Lower leg skin (tissue), 4 donors: ENCODE data around the gene RNPEP. TPM values are rescaled to one million over a fixed set of nuclear protein-coding genes. Genes with fewer than 3 reads are reported as not detected.
A peak's percentile ranks its signal among the peaks of the same experiment; 100 is the strongest.

Experiments
- DNase-seq, 2 donors: peaks; one replicate each; pipeline ENCODE4 v3.0.0-alpha.2; 2019; ENCODE audit warnings: low spot score in 2 of 2
- H3K4me3 ChIP-seq: fragments of 200-600 bp; sonication (generic); 2 replicates; pipeline ENCODE4 v1.5.1; 2017; ENCODE audit warnings: mild to moderate bottlenecking, low read depth; ENCODE audit not compliant: poor library complexity, severe bottlenecking
- CTCF ChIP-seq, 3 donors: fragments of 450-650 bp; IDR thresholded peaks; one replicate each; pipeline ENCODE4 v1.5.1; 2016; ENCODE audit warnings: antibody characterized with exemption in 3 of 3, mild to moderate bottlenecking in 3 of 3, moderate library complexity in 2 of 3
- POLR2A ChIP-seq, 2 donors: fragments of 450-650 bp; IDR thresholded peaks; one replicate each; pipeline ENCODE4 v1.6.1; 2016 to 2017; ENCODE audit warnings: antibody characterized with exemption in 2 of 2, mild to moderate bottlenecking in 1 of 2, moderate library complexity in 1 of 2
- WGBS, 2 donors: methylation state at CpG; one replicate each; pipeline ENCODE4 v1.1.5; 2018; 5-methylcytosine and 5-hydroxymethylcytosine counted together
- intact Hi-C: fragments of 100-400 bp; cut with DNase I; formaldehyde crosslinking; loops from one replicate; pipeline ENCODE4 v1.15.0; 2023; ENCODE audit warnings: low total_unique reads
- total RNA-seq, 4 donors: library from RNA; depleted of rRNA; stranded (reverse); fragments of >200 nt; gene quantifications; one replicate each; pipeline ENCODE4 v1.1.0, GENCODE V29; 2016

RNPEP gene
- total RNA-seq, 4 donors from 2014 or later = 46.2 to 111 (median 85.3) TPM

- H3K4me3 ChIP-seq = no peak overlapping the region
- peak in 1 of 2 donors; percentile 28 for DNase-seq
- TF ChIP-seq CTCF (IDR thresholded peaks at IDR 0.05) (no peak), POLR2A (IDR thresholded peaks at IDR 0.05) (no peak)
- intact Hi-C loops = no loop called here
- 90 to 97% methylated on average over 3 of the region's 3 CpGs for WGBS, 2 donors
These were observed 2.0 kb downstream of the RNPEP start for GRCh38 chr1:201984446-201984845.

- TF ChIP-seq POLR2A (IDR thresholded peaks at IDR 0.05) (no peak), CTCF (IDR thresholded peaks at IDR 0.05) (no peak)
- peak in 1 of 2 donors; percentile 40 for DNase-seq
- intact Hi-C loops = no loop called here
- WGBS, 2 donors = 57 to 68% methylated on average over 2 of the region's 2 CpGs
- H3K4me3 ChIP-seq = no peak overlapping the region
These were observed 2.9 kb downstream of the RNPEP start for GRCh38 chr1:201985355-201985754.

GRCh38 chr1:201988601-201989000, 6.2 kb downstream of the RNPEP start:
- peak in 1 of 2 donors; percentile 32 for DNase-seq
- 64 to 65% methylated on average over 7 of the region's 7 CpGs for WGBS, 2 donors
- no peak overlapping the region for H3K4me3 ChIP-seq
- intact Hi-C loops = no loop called here
- no peak for TF ChIP-seq POLR2A (IDR thresholded peaks at IDR 0.05)
- no peak for TF ChIP-seq CTCF (IDR thresholded peaks at IDR 0.05)

- 77 to 83% methylated on average over 10 of the region's 10 CpGs for WGBS, 2 donors
- H3K4me3 ChIP-seq = no peak overlapping the region
- TF ChIP-seq POLR2A (IDR thresholded peaks at IDR 0.05) (no peak), CTCF (IDR thresholded peaks at IDR 0.05) (no peak)
- peak in 1 of 2 donors; percentile 63 for DNase-seq
- intact Hi-C loops = no loop called here
These were observed 7.1 kb downstream of the RNPEP start for GRCh38 chr1:201989354-201990128.

- WGBS, 2 donors = 61 to 62% methylated on average over 6 of the region's 6 CpGs
- peak in 1 of 2 donors; percentile 31 for DNase-seq
These were observed 8.0 kb downstream of the RNPEP start for GRCh38 chr1:201990427-201990826.

More at GRCh38 chr1:201990427-201990826, 8.0 kb downstream of the RNPEP start:
- TF ChIP-seq POLR2A (IDR thresholded peaks at IDR 0.05) = no peak
- no peak for TF ChIP-seq CTCF (IDR thresholded peaks at IDR 0.05)
- intact Hi-C loops = no loop called here
- H3K4me3 ChIP-seq = no peak overlapping the region
